Spleen (tissue), 7 donors: Measurements from ENCODE around the gene EBLN1.

ENCODE experiments used
- POLR2A ChIP-seq, 3 donors: fragments of 450-650 bp; IDR thresholded peaks; one replicate each; pipeline ENCODE4 v1.5.1; 2017; ENCODE audit warnings: antibody characterized with exemption in 3 of 3, mild to moderate bottlenecking in 1 of 3
- POLR2AphosphoS5 ChIP-seq, 3 donors: sonication (generic); formaldehyde crosslinking; IDR thresholded peaks; one replicate each; pipeline ENCODE4 v1.5.1; 2017; ENCODE audit warnings: antibody characterized with exemption in 3 of 3
- TF ChIP-seq, protein P1 (sequence below), 11 experiments: fragments of 200-600 bp in 7 of 11; fragments of 450-650 bp in 4 of 11; sonication (generic) in 4 of 11; IDR thresholded peaks in 8 of 11; conservative IDR thresholded peaks in 3 of 11; 1 replicate in 7 of 11; 2 replicates in 4 of 11; pipeline versions ENCODE4 v1.4.0 to v1.8.0; 2016 to 2021; ENCODE audit warnings: antibody characterized with exemption in 11 of 11, inconsistent platforms in 4 of 11, mild to moderate bottlenecking in 1 of 11
- donor health status: DM: no; HTN: no; CAD: no; lungs with moderate emphysema.
- donor health status: DM: no; HTN: no; CAD: no.
- donor health status: DM: no; HTN: no; CAD: no.

DNA sequence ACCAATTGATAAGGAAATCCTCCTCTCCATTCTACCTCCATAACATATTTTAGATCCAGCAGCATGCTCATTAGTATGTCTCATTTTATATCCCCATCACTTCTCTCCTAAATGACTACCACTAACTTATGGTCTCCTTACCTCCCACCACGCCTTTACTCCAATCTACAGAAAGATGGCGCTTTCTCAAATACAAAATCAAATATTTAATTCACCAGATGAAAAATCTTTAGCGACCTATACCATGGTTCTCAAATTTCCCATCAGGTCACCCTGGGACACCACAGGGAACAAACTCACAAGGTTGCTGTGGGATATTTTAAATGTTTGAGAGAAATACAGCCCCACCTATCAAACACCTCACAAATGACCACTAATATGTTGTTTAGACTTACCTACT lies 27.0 kb upstream of the EBLN1 start:
- TF ChIP-seq, protein P1, sequence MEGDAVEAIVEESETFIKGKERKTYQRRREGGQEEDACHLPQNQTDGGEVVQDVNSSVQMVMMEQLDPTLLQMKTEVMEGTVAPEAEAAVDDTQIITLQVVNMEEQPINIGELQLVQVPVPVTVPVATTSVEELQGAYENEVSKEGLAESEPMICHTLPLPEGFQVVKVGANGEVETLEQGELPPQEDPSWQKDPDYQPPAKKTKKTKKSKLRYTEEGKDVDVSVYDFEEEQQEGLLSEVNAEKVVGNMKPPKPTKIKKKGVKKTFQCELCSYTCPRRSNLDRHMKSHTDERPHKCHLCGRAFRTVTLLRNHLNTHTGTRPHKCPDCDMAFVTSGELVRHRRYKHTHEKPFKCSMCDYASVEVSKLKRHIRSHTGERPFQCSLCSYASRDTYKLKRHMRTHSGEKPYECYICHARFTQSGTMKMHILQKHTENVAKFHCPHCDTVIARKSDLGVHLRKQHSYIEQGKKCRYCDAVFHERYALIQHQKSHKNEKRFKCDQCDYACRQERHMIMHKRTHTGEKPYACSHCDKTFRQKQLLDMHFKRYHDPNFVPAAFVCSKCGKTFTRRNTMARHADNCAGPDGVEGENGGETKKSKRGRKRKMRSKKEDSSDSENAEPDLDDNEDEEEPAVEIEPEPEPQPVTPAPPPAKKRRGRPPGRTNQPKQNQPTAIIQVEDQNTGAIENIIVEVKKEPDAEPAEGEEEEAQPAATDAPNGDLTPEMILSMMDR (IDR thresholded peaks at IDR 0.05 in 8 of 11, conservative IDR thresholded peaks at IDR 0.05 in 3 of 11) = no peak
- TF ChIP-seq POLR2A (IDR thresholded peaks at IDR 0.05) (no peak), POLR2AphosphoS5 (IDR thresholded peaks at IDR 0.05) (no peak)
